Mesendoderm (in vitro differentiated cells): ENCODE data around the gene INVS.
"Not testable (repeated sequence)": the region's sequence is repeated elsewhere in the genome, so short reads cannot be mapped to it uniquely, and the experiment has no call there.

Experiments
- DNase-seq: peaks from one replicate; pipeline ENCODE4 v3.0.0; 2013
- H2AK5ac ChIP-seq: 2 replicates; pipeline ENCODE4 v1.6.1; 2013; ENCODE audit warnings: low read length, inconsistent platforms
- H2BK120ac ChIP-seq: 2 replicates; pipeline ENCODE4 v1.6.1; 2013; ENCODE audit warnings: low read depth, mild to moderate bottlenecking, low read length, moderate library complexity, mixed read lengths
- H2BK15ac ChIP-seq: replicated peaks from 2 replicates; pipeline ENCODE4 v1.6.1; 2013; ENCODE audit warnings: low read depth, mild to moderate bottlenecking, moderate library complexity
- H2BK5ac ChIP-seq: 2 replicates; pipeline ENCODE4 v1.6.1; 2013; ENCODE audit warnings: low read length, inconsistent platforms
- H3K18ac ChIP-seq: 2 replicates; pipeline ENCODE4 v1.6.1; 2013; ENCODE audit warnings: mild to moderate bottlenecking, low read length, mixed read lengths
- H3K23ac ChIP-seq: one replicate; pipeline ENCODE4 v1.6.1; 2013; ENCODE audit warnings: low read length
- H3K27ac ChIP-seq: 2 replicates; pipeline ENCODE4 v1.5.1; 2013; ENCODE audit warnings: low read depth, mild to moderate bottlenecking, inconsistent platforms, low read length, moderate library complexity
- H3K27me3 ChIP-seq: 2 replicates; pipeline ENCODE4 v1.6.1; 2013; ENCODE audit warnings: low read length, control low read depth, mild to moderate bottlenecking, inconsistent platforms; ENCODE audit not compliant: insufficient read depth, poor library complexity
- H3K36me3 ChIP-seq: 2 replicates; pipeline ENCODE4 v1.6.1; 2013; ENCODE audit warnings: low read length, inconsistent platforms; ENCODE audit not compliant: control insufficient read depth, insufficient read depth
- H3K4ac ChIP-seq: one replicate; pipeline ENCODE4 v1.6.1; 2013; ENCODE audit warnings: low read depth, mild to moderate bottlenecking, low read length, moderate library complexity
- H3K4me1 ChIP-seq: 2 replicates; pipeline ENCODE4 v1.6.1; 2013; ENCODE audit warnings: low read depth, low read length, inconsistent platforms; ENCODE audit not compliant: control insufficient read depth
- H3K4me2 ChIP-seq: 2 replicates; pipeline ENCODE4 v1.6.1; 2013; ENCODE audit warnings: low read length
- H3K4me3 ChIP-seq: 2 replicates; pipeline ENCODE4 v1.5.1; 2013; ENCODE audit warnings: mild to moderate bottlenecking, low read length
- H3K56ac ChIP-seq: one replicate; pipeline ENCODE4 v1.6.1; 2013; ENCODE audit warnings: low read length
- H3K79me1 ChIP-seq: 2 replicates; pipeline ENCODE4 v1.6.1; 2013; ENCODE audit warnings: low read length, inconsistent platforms
- H3K79me2 ChIP-seq: 2 replicates; pipeline ENCODE4 v1.6.1; 2013; ENCODE audit warnings: mild to moderate bottlenecking, low read length; ENCODE audit not compliant: control insufficient read depth, insufficient read depth
- H3K9ac ChIP-seq: 2 replicates; pipeline ENCODE4 v1.6.1; 2013; ENCODE audit warnings: low read length, inconsistent platforms
- H4K5ac ChIP-seq: one replicate; pipeline ENCODE4 v1.6.1; 2013; ENCODE audit warnings: low read length
- H4K8ac ChIP-seq: one replicate; pipeline ENCODE4 v1.6.1; 2013; ENCODE audit warnings: low read depth, mild to moderate bottlenecking, control low read depth, low read length, moderate library complexity
- WGBS: extraction: QIAGEN DNeasy Blood & Tissue Kit; methylation state at CpG from one replicate; pipeline ENCODE4 v1.1.7; 2013; ENCODE audit warnings: low lambda C conversion rate, missing lambda C conversion rate; ENCODE audit not compliant: insufficient coverage; ENCODE audit errors: extremely low coverage; 5-methylcytosine and 5-hydroxymethylcytosine counted together

Gene INVS

DNA sequence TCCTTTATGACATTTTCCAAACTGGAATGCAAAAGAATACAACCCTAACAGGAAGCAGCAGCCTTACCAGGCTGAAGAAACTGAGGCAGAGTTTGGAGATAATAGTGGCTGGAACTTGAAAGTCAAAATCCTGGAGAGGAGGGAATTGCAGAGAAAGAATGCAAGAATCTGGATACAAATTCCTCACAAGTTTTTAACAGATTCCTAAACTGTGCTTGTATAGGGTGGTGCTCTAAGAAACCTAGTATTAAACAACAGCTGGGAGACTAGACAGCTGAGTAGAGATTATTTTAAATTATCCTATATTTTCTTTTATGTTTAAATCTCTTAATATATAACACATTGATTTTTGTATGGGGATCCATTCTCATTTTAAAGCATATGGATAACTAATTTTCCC is 30.7 kb downstream of the INVS start:
- H3K18ac ChIP-seq = no peak overlapping the region
- H3K27ac ChIP-seq = no peak overlapping the region

DNA sequence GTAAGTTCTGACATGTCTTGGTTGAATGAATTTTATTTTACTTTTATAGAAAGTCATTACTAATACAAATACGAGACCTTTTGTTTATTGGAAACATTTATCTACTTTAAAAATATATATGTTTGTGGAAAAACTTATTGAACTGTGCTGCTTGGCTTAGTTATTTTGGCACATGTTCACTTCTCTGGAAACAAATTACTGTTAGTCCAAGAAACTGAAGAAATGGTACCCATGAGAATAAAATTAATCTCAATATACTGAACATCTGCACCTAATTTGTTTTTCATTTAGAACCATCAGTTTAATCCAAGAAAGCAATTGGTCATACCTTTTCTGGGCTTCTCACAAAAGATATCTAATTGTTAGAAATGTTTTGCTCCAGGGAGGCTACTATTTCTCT is 32.2 kb downstream of the INVS start:
- no peaks in the 10 kb centered on the region for H3K36me3 ChIP-seq
- H4K8ac ChIP-seq = no peak overlapping the region
- H3K23ac ChIP-seq = no peak overlapping the region
- no peak overlapping the region for H2BK5ac ChIP-seq
- H2BK120ac ChIP-seq = no peak overlapping the region
- H2BK15ac ChIP-seq = no peak overlapping the region
- H3K4ac ChIP-seq = no peak overlapping the region
- H3K27ac ChIP-seq = no peak overlapping the region
- no peak for DNase-seq
- no peak overlapping the region for H3K56ac ChIP-seq
- H2AK5ac ChIP-seq = no peak overlapping the region
- H3K4me3 ChIP-seq = no peak overlapping the region
- no peak overlapping the region for H3K18ac ChIP-seq
- no peaks in the 10 kb centered on the region for H3K4me1 ChIP-seq
- H3K27me3 ChIP-seq = no peaks in the 10 kb centered on the region
- no peak overlapping the region for H3K9ac ChIP-seq
- H3K79me1 ChIP-seq = no peaks in the 10 kb centered on the region
- H3K4me2 ChIP-seq = no peak overlapping the region
- WGBS = no CpG with 5 or more reads among the region's 1 CpG
- H3K79me2 ChIP-seq = no peaks in the 10 kb centered on the region
- no peak overlapping the region for H4K5ac ChIP-seq

More for the DNA sequence above, 30.7 kb downstream of the INVS start:
- no peak overlapping the region for H4K8ac ChIP-seq
- no peak overlapping the region for H3K9ac ChIP-seq
- H3K4me2 ChIP-seq = no peak overlapping the region
- no peaks in the 10 kb centered on the region for H3K79me2 ChIP-seq
- H3K36me3 ChIP-seq = no peaks in the 10 kb centered on the region
- H2BK5ac ChIP-seq = no peak overlapping the region
- H3K4me1 ChIP-seq = no peaks in the 10 kb centered on the region
- H3K4ac ChIP-seq = no peak overlapping the region
- no peak overlapping the region for H3K23ac ChIP-seq
- H2BK15ac ChIP-seq = no peak overlapping the region
- peak; percentile 41 for DNase-seq
- no peak overlapping the region for H3K56ac ChIP-seq
- no peaks in the 10 kb centered on the region for H3K27me3 ChIP-seq
- H3K4me3 ChIP-seq = no peak overlapping the region
- no peaks in the 10 kb centered on the region for H3K79me1 ChIP-seq
- no peak overlapping the region for H2AK5ac ChIP-seq
- H2BK120ac ChIP-seq = no peak overlapping the region
- H4K5ac ChIP-seq = no peak overlapping the region

DNA sequence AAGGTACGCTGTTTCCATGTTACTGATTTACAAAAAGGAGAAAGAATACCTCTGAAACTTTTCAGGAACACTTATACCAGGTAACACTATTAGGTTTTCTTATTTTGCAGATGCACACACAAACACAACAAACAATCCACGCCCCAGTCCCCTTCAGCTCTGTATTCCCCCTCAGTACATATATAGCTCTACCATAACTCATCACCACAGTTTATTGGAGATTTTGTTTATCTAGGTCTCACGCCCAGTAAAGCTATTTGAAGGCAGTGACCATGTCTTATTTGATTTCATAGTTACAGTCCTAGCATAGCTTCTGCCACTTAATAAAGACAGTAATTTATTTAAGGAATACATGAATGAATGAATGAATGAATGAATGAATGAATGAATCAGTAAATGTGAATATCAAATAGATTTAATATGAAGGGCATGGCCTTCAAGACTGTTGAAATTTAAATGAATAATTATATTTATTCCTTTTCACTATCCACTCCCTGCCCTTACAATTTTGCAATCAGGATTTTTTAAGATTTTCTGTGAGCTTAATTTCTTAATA is 32.9 kb downstream of the INVS start:
- H3K79me2 ChIP-seq = no peaks in the 10 kb centered on the region
- no peak overlapping the region for H3K18ac ChIP-seq
- H2BK120ac ChIP-seq = no peak overlapping the region
- no peak overlapping the region for H3K27ac ChIP-seq
- H2BK15ac ChIP-seq = no peak overlapping the region
- H3K36me3 ChIP-seq = no peaks in the 10 kb centered on the region
- no peak overlapping the region for H4K8ac ChIP-seq
- H3K4me1 ChIP-seq = no peaks in the 10 kb centered on the region
- no peak overlapping the region for H2AK5ac ChIP-seq
- no peak overlapping the region for H3K4me2 ChIP-seq
- WGBS = no CpG with 5 or more reads among the region's 3 CpGs
- no peaks in the 10 kb centered on the region for H3K27me3 ChIP-seq
- H2BK5ac ChIP-seq = no peak overlapping the region
- DNase-seq = no peak
- no peak overlapping the region for H4K5ac ChIP-seq
- no peak overlapping the region for H3K4me3 ChIP-seq
- H3K4ac ChIP-seq = no peak overlapping the region
- H3K23ac ChIP-seq = no peak overlapping the region
- no peak overlapping the region for H3K9ac ChIP-seq
- H3K79me1 ChIP-seq = no peaks in the 10 kb centered on the region
- no peak overlapping the region for H3K56ac ChIP-seq

- H3K4me2 ChIP-seq = no peak overlapping the region
- no peak overlapping the region for H4K8ac ChIP-seq
- H3K18ac ChIP-seq = no peak overlapping the region
- H2BK120ac ChIP-seq = no peak overlapping the region
- H3K23ac ChIP-seq = no peak overlapping the region
- no peaks in the 10 kb centered on the region for H3K79me1 ChIP-seq
- no CpG with 5 or more reads among the region's 3 CpGs for WGBS
- H3K4me3 ChIP-seq = no peak overlapping the region
- no peak overlapping the region for H3K56ac ChIP-seq
- H2BK15ac ChIP-seq = no peak overlapping the region
- no peak overlapping the region for H3K4ac ChIP-seq
- H4K5ac ChIP-seq = no peak overlapping the region
- peaks cover under 1% of the 10 kb centered on the region for H3K4me1 ChIP-seq
- H3K27ac ChIP-seq = no peak overlapping the region
- H3K79me2 ChIP-seq = no peaks in the 10 kb centered on the region
- no peak overlapping the region for H2AK5ac ChIP-seq
- no peak overlapping the region for H2BK5ac ChIP-seq
- no peak overlapping the region for H3K9ac ChIP-seq
- no peaks in the 10 kb centered on the region for H3K27me3 ChIP-seq
- no peak for DNase-seq
- no peaks in the 10 kb centered on the region for H3K36me3 ChIP-seq
Measured at GRCh38 chr9:100134731-100135130, 35.7 kb downstream of the INVS start.

DNA sequence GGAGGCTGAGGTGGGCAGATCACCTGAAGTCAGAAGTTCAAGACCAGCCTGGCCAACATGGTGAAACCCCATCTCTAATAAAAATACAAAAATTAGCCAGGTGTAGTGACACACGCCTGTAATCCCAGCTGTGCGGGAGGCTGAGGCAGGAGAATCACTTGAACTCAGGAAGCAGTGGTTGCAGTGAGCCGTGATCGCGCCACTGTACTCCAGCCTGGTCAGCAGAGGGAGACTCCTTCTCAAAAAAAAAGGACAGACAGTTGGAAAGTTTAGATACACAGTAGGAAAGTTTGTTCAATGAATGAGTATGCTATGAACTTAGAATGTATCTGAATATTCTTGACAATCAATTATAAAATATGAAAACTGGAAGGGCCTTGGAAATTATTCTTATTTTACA is 37.8 kb downstream of the INVS start:
- not testable (repeated sequence) for H3K27ac ChIP-seq, H4K8ac ChIP-seq, H3K27me3 ChIP-seq, H2BK120ac ChIP-seq, H3K9ac ChIP-seq, H2AK5ac ChIP-seq, H2BK15ac ChIP-seq, H3K4me1 ChIP-seq, H3K36me3 ChIP-seq, H3K23ac ChIP-seq, H3K79me2 ChIP-seq, H3K18ac ChIP-seq, H3K4me2 ChIP-seq, H3K79me1 ChIP-seq, H3K4me3 ChIP-seq, H3K56ac ChIP-seq, H3K4ac ChIP-seq, H4K5ac ChIP-seq, H2BK5ac ChIP-seq
- peak; percentile 53 for DNase-seq
- WGBS = no CpG with 5 or more reads among the region's 5 CpGs

- Histone ChIP-seq H2BK5ac (peak overlapping the region; percentile 76), H3K79me2 (peaks cover 10% of the 10 kb centered on the region), H3K18ac (peak overlapping the region; percentile 71), H3K56ac (peak overlapping the region; percentile 85), H3K27ac (peak overlapping the region; percentile 81)
- not testable (repeated sequence) for H4K8ac ChIP-seq, H3K79me1 ChIP-seq, H3K9ac ChIP-seq, H3K23ac ChIP-seq, H2AK5ac ChIP-seq, H3K4me3 ChIP-seq, H3K27me3 ChIP-seq, H3K4me2 ChIP-seq, H2BK15ac ChIP-seq, H3K4me1 ChIP-seq, H4K5ac ChIP-seq, H3K4ac ChIP-seq, H2BK120ac ChIP-seq, H3K36me3 ChIP-seq
- DNase-seq = peak; percentile 50
- no CpG with 5 or more reads among the region's 6 CpGs for WGBS
Measured at GRCh38 chr9:100140303-100140702, 41.3 kb downstream of the INVS start.
